DMS153 treated with DMSO at 0.1 percent for 48 hours (cell line): ENCODE measurements around the gene PPP1R37.

ENCODE experiments used
- DNase-seq: peaks from one replicate; lab custom pipeline; 2025; ENCODE audit not compliant: unreplicated experiment; lab: John Stamatoyannopoulos, UW

Gene PPP1R37

GRCh38 chr19:45187421-45188100 lies 94.6 kb downstream of the PPP1R37 start:
- DNase-seq: no peak

- DNase-seq: no peak
Measured at GRCh38 chr19:45189971-45190370, 97.0 kb downstream of the PPP1R37 start.

- DNase-seq: no peak
Measured at GRCh38 chr19:45191375-45191774, 98.4 kb downstream of the PPP1R37 start.

- no peak for DNase-seq
Measured at GRCh38 chr19:45195764-45196163, 102.8 kb downstream of the PPP1R37 start.
